SK-N-SH (cell line): ENCODE measurements around the gene CCL23. TPM values are rescaled to one million over a fixed set of nuclear protein-coding genes. Genes with fewer than 3 reads are reported as not detected.

Source experiments
- CTCF ChIA-PET: fragments of 300-600, 350-600 bp; formaldehyde crosslinking; extraction: SDS; loops from one replicate; lab custom pipeline; 2021; lab: Yijun Ruan, JAX
- POLR2A ChIA-PET: fragments of 350-600 bp; sonication (Branson Sonifier 250); formaldehyde crosslinking; extraction: SDS; loops from one replicate; lab custom pipeline; 2020; ENCODE audit warnings: antibody characterized with exemption, inconsistent platforms; lab: Yijun Ruan, JAX
- DNase-seq: peaks from one replicate; pipeline ENCODE4 v3.0.0; 2012
- H2AFZ ChIP-seq: fragments of 200-600 bp; sonication (generic); 2 replicates; pipeline ENCODE4 v1.8.1; 2016; ENCODE audit warnings: antibody characterized with exemption, mild to moderate bottlenecking, low read depth
- H3F3A ChIP-seq: fragments of 200-600 bp; sonication (generic); replicated peaks from 2 replicates; pipeline ENCODE3; 2016; ENCODE audit warnings: antibody characterized with exemption, mild to moderate bottlenecking; ENCODE audit not compliant: insufficient read depth
- H3K27ac ChIP-seq, 2 experiments: fragments of 200-500 bp in 1 of 2; fragments of 200-600 bp in 1 of 2; sonication (Bioruptor generic) in 1 of 2; sonication (generic), shearing (Covaris generic) in 1 of 2; 2 replicates each; pipeline versions ENCODE4 v1.5.1 to v1.6.1; 2014 to 2016; ENCODE audit warnings: low read depth in 2 of 2, inconsistent platforms in 1 of 2, low read length in 1 of 2, mild to moderate bottlenecking in 1 of 2, mixed read lengths in 1 of 2
- H3K27me3 ChIP-seq: fragments of 200-600 bp; sonication (generic), shearing (Covaris generic); 2 replicates; pipeline ENCODE4 v1.6.1; 2016; ENCODE audit warnings: mixed run types; ENCODE audit not compliant: insufficient read depth
- H3K36me3 ChIP-seq, 2 experiments: fragments of 200-500 bp in 1 of 2; fragments of 200-600 bp in 1 of 2; sonication (Bioruptor generic) in 1 of 2; sonication (generic) in 1 of 2; replicated peaks in 1 of 2; 2 replicates each; pipeline versions ENCODE3 to v1.5.1; 2014 to 2016; ENCODE audit warnings: low read length in 1 of 2, mild to moderate bottlenecking in 1 of 2; ENCODE audit not compliant: insufficient read depth in 2 of 2, control insufficient read depth in 1 of 2
- H3K4me1 ChIP-seq, 2 experiments: fragments of 200-500 bp in 1 of 2; fragments of 200-600 bp in 1 of 2; sonication (Bioruptor generic) in 1 of 2; sonication (generic), shearing (Covaris generic) in 1 of 2; 2 replicates each; pipeline versions ENCODE4 v1.5.1 to v1.6.1; 2014 to 2016; ENCODE audit warnings: low read depth in 1 of 2, low read length in 1 of 2, mixed run types in 1 of 2; ENCODE audit not compliant: insufficient read depth in 2 of 2, control insufficient read depth in 1 of 2
- H3K4me2 ChIP-seq: fragments of 200-600 bp; sonication (generic), shearing (Covaris generic); 2 replicates; pipeline ENCODE4 v1.6.1; 2017; ENCODE audit warnings: mixed run types
- H3K4me3 ChIP-seq, 2 experiments: fragments of 200-500 bp in 1 of 2; fragments of 200-600 bp in 1 of 2; sonication (Bioruptor generic) in 1 of 2; sonication (generic), shearing (Covaris generic) in 1 of 2; 2 replicates each; pipeline versions ENCODE4 v1.5.1 to v1.8.1; 2014 to 2016; ENCODE audit warnings: low read depth in 2 of 2, inconsistent platforms in 1 of 2, low read length in 1 of 2, mild to moderate bottlenecking in 1 of 2, mixed read lengths in 1 of 2, moderate library complexity in 1 of 2
- H3K79me2 ChIP-seq: fragments of 200-600 bp; sonication (generic); 2 replicates; pipeline ENCODE4 v1.8.1; 2017; ENCODE audit warnings: mild to moderate bottlenecking; ENCODE audit not compliant: insufficient read depth
- H3K9ac ChIP-seq: fragments of 200-600 bp; sonication (generic); 2 replicates; pipeline ENCODE4 v1.6.1; 2017; ENCODE audit warnings: mixed run types
- H3K9me2 ChIP-seq: fragments of 200-600 bp; sonication (generic); 2 replicates; pipeline ENCODE4 v1.6.1; 2017; ENCODE audit warnings: mixed run types
- H3K9me3 ChIP-seq: fragments of 200-600 bp; sonication (generic); 2 replicates; pipeline ENCODE4 v1.6.1; 2017; ENCODE audit warnings: mixed run types, mild to moderate bottlenecking, moderate library complexity
- H4K20me1 ChIP-seq: fragments of 200-600 bp; sonication (generic); 2 replicates; pipeline ENCODE4 v1.6.1; 2017; ENCODE audit warnings: mild to moderate bottlenecking, mixed run types; ENCODE audit not compliant: insufficient read depth
- CHD2 ChIP-seq: fragments of 150-350 bp; IDR thresholded peaks from 2 replicates; pipeline ENCODE4 v1.6.1; 2018; ENCODE audit warnings: low read length; ENCODE audit not compliant: partially characterized antibody
- ELF1 ChIP-seq: IDR thresholded peaks from 2 replicates; pipeline ENCODE4 v1.4.0; 2012
- EZH2phosphoT487 ChIP-seq: fragments of 200-600 bp; sonication (generic); IDR thresholded peaks from 2 replicates; pipeline ENCODE4 v1.6.1; 2017; ENCODE audit warnings: low read depth, mixed run types, mild to moderate bottlenecking, antibody characterized with exemption, moderate library complexity, borderline replicate concordance
- FOXJ3 ChIP-seq: sonication (generic); formaldehyde crosslinking; IDR thresholded peaks from 2 replicates; pipeline ENCODE4 v1.5.1; 2020; ENCODE audit warnings: mild to moderate bottlenecking, missing genetic modification reagents
- FOXM1 ChIP-seq: IDR thresholded peaks from 2 replicates; pipeline ENCODE4 v1.4.0; 2012; ENCODE audit warnings: low read depth, mild to moderate bottlenecking
- JUND ChIP-seq: IDR thresholded peaks from 2 replicates; pipeline ENCODE4 v1.4.0; 2012
- MEF2A ChIP-seq: IDR thresholded peaks from 2 replicates; pipeline ENCODE4 v1.4.0; 2012; ENCODE audit warnings: low read depth, borderline replicate concordance
- MXI1 ChIP-seq: IDR thresholded peaks from 2 replicates; pipeline ENCODE4 v1.6.1; 2012; ENCODE audit warnings: mild to moderate bottlenecking, low read depth, low read length, improper control_type of control experiment
- NFIC ChIP-seq: IDR thresholded peaks from 2 replicates; pipeline ENCODE4 v1.4.0; 2012; ENCODE audit warnings: borderline replicate concordance
- NRF1 ChIP-seq: IDR thresholded peaks from 2 replicates; pipeline ENCODE4 v1.6.1; 2012; ENCODE audit warnings: low read depth, mild to moderate bottlenecking, low read length
- POLR2AphosphoS5 ChIP-seq: IDR thresholded peaks from 2 replicates; pipeline ENCODE4 v1.6.1; 2012; ENCODE audit warnings: low read depth, low read length
- RCOR1 ChIP-seq: fragments of 150-350 bp; IDR thresholded peaks from 2 replicates; pipeline ENCODE4 v1.6.1; 2017; ENCODE audit warnings: antibody characterized with exemption, low read length
- TAF1 ChIP-seq: IDR thresholded peaks from 2 replicates; pipeline ENCODE4 v1.6.1; 2012; ENCODE audit warnings: low read depth, mild to moderate bottlenecking, low read length, moderate library complexity, borderline replicate concordance
- YY1 ChIP-seq: IDR thresholded peaks from 2 replicates; pipeline ENCODE4 v1.4.0; 2012; ENCODE audit warnings: low read depth, mild to moderate bottlenecking
- WGBS: methylation state at CpG from one replicate; pipeline ENCODE4 v1.1.6; 2017; ENCODE audit warnings: low lambda C conversion rate; 5-methylcytosine and 5-hydroxymethylcytosine counted together
- polyA plus RNA-seq, 3 experiments: library from polyadenylated mRNA; depleted of rRNA; stranded (reverse); fragments of >200 nt; gene quantifications; 2 replicates each; pipeline ENCODE4 v1.2.3, GENCODE V29; 2012
- TF ChIP-seq, protein P1 (sequence below): IDR thresholded peaks from 2 replicates; pipeline ENCODE4 v1.6.1; 2012; ENCODE audit warnings: mild to moderate bottlenecking, low read depth, low read length, moderate library complexity
- TF ChIP-seq, protein P2 (sequence below): fragments of 200-600 bp; sonication (generic); IDR thresholded peaks from 2 replicates; pipeline ENCODE4 v1.6.1; 2017; ENCODE audit warnings: antibody characterized with exemption, mild to moderate bottlenecking, moderate library complexity
- TF ChIP-seq, protein P3 (sequence below): IDR thresholded peaks from 2 replicates; pipeline ENCODE4 v1.4.0; 2012; ENCODE audit warnings: low read depth
- TF ChIP-seq, protein P4 (sequence below): fragments of 150-350 bp; IDR thresholded peaks from 2 replicates; pipeline ENCODE4 v1.6.1; 2016; ENCODE audit warnings: mild to moderate bottlenecking, low read depth, low read length
- TF ChIP-seq, protein P5 (sequence below): IDR thresholded peaks from 2 replicates; pipeline ENCODE4 v1.4.0; 2012; ENCODE audit warnings: low read depth, borderline replicate concordance
- TF ChIP-seq, protein P6 (sequence below): IDR thresholded peaks from 2 replicates; pipeline ENCODE4 v1.4.0; 2012; ENCODE audit warnings: low read depth, borderline replicate concordance

The CCL23 gene
- polyA plus RNA-seq, 1 of the 3 experiments (the other 2 are of a cell fraction), result not detected

DNA sequence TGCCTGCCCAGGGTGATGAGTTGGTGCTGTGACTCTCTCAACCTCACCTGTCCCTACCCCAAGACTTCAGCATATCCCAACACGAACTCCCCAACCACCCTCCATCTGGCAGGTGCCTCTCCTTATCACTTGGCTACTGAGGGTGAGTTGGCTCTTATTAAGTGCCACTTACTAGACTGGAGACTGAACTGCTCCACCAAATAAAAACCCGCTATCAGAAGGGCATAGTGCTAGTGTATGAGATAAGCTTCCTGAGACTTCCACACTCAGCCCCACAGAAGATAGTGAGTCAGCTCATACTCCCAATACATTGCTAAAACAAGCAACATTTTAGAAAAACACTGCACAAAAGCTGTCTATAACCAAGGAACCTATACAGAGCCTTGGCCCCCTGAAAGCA is 30.3 kb upstream of the CCL23 start:
- H3F3A ChIP-seq, result no peaks in the 10 kb centered on the region
- ChIA-PET POLR2A (no interaction called here), CTCF (no interaction called here)
- H2AFZ ChIP-seq, result no peak overlapping the region
- no peaks in the 10 kb centered on the region for H3K79me2 ChIP-seq
- 0% methylated on average over 2 of the region's 2 CpGs for WGBS
- no peaks in the 10 kb centered on the region for H3K9me2 ChIP-seq
- no peak for DNase-seq
- H3K9ac ChIP-seq, result no peak overlapping the region
- H3K27me3 ChIP-seq, result no peaks in the 10 kb centered on the region
- H3K27ac ChIP-seq, result no peak overlapping the region
- no peak overlapping the region for H3K4me2 ChIP-seq
- no peaks in the 10 kb centered on the region for H4K20me1 ChIP-seq
- H3K4me1 ChIP-seq, result no peaks in the 10 kb centered on the region
- no peak overlapping the region for H3K4me3 ChIP-seq
- no peaks in the 10 kb centered on the region for H3K36me3 ChIP-seq
- TF ChIP-seq, protein P1, sequence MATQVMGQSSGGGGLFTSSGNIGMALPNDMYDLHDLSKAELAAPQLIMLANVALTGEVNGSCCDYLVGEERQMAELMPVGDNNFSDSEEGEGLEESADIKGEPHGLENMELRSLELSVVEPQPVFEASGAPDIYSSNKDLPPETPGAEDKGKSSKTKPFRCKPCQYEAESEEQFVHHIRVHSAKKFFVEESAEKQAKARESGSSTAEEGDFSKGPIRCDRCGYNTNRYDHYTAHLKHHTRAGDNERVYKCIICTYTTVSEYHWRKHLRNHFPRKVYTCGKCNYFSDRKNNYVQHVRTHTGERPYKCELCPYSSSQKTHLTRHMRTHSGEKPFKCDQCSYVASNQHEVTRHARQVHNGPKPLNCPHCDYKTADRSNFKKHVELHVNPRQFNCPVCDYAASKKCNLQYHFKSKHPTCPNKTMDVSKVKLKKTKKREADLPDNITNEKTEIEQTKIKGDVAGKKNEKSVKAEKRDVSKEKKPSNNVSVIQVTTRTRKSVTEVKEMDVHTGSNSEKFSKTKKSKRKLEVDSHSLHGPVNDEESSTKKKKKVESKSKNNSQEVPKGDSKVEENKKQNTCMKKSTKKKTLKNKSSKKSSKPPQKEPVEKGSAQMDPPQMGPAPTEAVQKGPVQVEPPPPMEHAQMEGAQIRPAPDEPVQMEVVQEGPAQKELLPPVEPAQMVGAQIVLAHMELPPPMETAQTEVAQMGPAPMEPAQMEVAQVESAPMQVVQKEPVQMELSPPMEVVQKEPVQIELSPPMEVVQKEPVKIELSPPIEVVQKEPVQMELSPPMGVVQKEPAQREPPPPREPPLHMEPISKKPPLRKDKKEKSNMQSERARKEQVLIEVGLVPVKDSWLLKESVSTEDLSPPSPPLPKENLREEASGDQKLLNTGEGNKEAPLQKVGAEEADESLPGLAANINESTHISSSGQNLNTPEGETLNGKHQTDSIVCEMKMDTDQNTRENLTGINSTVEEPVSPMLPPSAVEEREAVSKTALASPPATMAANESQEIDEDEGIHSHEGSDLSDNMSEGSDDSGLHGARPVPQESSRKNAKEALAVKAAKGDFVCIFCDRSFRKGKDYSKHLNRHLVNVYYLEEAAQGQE, result no peak
- TF ChIP-seq CHD2, result no peak
- no peak for TF ChIP-seq MXI1
- no peak for TF ChIP-seq POLR2AphosphoS5
- no peak for TF ChIP-seq EZH2phosphoT487
- TF ChIP-seq, protein P2, sequence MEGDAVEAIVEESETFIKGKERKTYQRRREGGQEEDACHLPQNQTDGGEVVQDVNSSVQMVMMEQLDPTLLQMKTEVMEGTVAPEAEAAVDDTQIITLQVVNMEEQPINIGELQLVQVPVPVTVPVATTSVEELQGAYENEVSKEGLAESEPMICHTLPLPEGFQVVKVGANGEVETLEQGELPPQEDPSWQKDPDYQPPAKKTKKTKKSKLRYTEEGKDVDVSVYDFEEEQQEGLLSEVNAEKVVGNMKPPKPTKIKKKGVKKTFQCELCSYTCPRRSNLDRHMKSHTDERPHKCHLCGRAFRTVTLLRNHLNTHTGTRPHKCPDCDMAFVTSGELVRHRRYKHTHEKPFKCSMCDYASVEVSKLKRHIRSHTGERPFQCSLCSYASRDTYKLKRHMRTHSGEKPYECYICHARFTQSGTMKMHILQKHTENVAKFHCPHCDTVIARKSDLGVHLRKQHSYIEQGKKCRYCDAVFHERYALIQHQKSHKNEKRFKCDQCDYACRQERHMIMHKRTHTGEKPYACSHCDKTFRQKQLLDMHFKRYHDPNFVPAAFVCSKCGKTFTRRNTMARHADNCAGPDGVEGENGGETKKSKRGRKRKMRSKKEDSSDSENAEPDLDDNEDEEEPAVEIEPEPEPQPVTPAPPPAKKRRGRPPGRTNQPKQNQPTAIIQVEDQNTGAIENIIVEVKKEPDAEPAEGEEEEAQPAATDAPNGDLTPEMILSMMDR, result no peak
- TF ChIP-seq, protein P3, sequence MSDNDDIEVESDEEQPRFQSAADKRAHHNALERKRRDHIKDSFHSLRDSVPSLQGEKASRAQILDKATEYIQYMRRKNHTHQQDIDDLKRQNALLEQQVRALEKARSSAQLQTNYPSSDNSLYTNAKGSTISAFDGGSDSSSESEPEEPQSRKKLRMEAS, result no peak
- H3K9me3 ChIP-seq, result no peaks in the 10 kb centered on the region

DNA sequence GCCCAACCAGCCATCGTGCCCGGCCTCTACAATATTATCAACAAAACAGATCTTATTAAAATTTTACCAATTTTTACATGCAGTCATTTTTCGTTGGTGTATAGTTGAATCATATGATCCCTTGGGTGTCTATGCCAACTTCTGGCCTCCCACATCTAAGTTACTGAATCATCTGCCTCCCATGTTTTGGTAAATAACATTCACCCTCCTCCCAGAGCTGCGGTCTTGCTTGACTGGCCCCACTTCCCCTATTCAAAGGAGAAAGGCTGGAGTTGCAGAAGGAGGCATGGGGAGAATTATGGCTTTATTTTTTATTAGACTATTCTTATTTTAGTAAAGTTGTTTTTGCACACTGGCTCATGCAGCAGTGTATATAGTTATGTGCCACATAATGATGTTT is 18.5 kb upstream of the CCL23 start:
- H3K27ac ChIP-seq, result no peak overlapping the region
- no peaks in the 10 kb centered on the region for H3K9me3 ChIP-seq
- H3K9me2 ChIP-seq, result no peaks in the 10 kb centered on the region
- POLR2A ChIA-PET, result no interaction called here
- H3K4me3 ChIP-seq, result no peak overlapping the region
- no peaks in the 10 kb centered on the region for H4K20me1 ChIP-seq
- H2AFZ ChIP-seq, result no peak overlapping the region
- 11% methylated on average over 4 of the region's 4 CpGs for WGBS
- H3F3A ChIP-seq, result no peaks in the 10 kb centered on the region
- H3K27me3 ChIP-seq, result no peaks in the 10 kb centered on the region; the same call in 1 of the 2 replicates
- H3K4me1 ChIP-seq, result no peaks in the 10 kb centered on the region
- H3K36me3 ChIP-seq, result no peaks in the 10 kb centered on the region
- CTCF ChIA-PET, result no interaction called here
- H3K79me2 ChIP-seq, result no peaks in the 10 kb centered on the region
- no peak overlapping the region for H3K9ac ChIP-seq
- H3K4me2 ChIP-seq, result no peak overlapping the region
- DNase-seq, result no peak
- TF ChIP-seq POLR2AphosphoS5 (no peak), RCOR1 (no peak), ELF1 (no peak), FOXM1 (no peak), YY1 (no peak), TAF1 (no peak), NRF1 (no peak), CHD2 (no peak), JUND (no peak), MEF2A (no peak), NFIC (no peak), FOXJ3 (CRISPR knock-in tag) (no peak)
- TF ChIP-seq, protein P4, sequence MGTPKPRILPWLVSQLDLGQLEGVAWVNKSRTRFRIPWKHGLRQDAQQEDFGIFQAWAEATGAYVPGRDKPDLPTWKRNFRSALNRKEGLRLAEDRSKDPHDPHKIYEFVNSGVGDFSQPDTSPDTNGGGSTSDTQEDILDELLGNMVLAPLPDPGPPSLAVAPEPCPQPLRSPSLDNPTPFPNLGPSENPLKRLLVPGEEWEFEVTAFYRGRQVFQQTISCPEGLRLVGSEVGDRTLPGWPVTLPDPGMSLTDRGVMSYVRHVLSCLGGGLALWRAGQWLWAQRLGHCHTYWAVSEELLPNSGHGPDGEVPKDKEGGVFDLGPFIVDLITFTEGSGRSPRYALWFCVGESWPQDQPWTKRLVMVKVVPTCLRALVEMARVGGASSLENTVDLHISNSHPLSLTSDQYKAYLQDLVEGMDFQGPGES, result no peak
- TF ChIP-seq, protein P5, sequence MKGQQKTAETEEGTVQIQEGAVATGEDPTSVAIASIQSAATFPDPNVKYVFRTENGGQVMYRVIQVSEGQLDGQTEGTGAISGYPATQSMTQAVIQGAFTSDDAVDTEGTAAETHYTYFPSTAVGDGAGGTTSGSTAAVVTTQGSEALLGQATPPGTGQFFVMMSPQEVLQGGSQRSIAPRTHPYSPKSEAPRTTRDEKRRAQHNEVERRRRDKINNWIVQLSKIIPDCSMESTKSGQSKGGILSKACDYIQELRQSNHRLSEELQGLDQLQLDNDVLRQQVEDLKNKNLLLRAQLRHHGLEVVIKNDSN, result no peak
- TF ChIP-seq, protein P6, sequence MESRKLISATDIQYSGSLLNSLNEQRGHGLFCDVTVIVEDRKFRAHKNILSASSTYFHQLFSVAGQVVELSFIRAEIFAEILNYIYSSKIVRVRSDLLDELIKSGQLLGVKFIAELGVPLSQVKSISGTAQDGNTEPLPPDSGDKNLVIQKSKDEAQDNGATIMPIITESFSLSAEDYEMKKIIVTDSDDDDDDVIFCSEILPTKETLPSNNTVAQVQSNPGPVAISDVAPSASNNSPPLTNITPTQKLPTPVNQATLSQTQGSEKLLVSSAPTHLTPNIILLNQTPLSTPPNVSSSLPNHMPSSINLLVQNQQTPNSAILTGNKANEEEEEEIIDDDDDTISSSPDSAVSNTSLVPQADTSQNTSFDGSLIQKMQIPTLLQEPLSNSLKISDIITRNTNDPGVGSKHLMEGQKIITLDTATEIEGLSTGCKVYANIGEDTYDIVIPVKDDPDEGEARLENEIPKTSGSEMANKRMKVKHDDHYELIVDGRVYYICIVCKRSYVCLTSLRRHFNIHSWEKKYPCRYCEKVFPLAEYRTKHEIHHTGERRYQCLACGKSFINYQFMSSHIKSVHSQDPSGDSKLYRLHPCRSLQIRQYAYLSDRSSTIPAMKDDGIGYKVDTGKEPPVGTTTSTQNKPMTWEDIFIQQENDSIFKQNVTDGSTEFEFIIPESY, result no peak
